ENCODE data around the gene MYH16.

MYH16 gene

GRCh38 chr7:99301496-99301895 lies 28.9 kb downstream of the MYH16 start:
- no peaks in the 10 kb centered on the region for H3K36me3 ChIP-seq (replicated peaks; ENCODE audit: insufficient read depth, low read length)
- no peaks in the 10 kb centered on the region for H3K4me1 ChIP-seq (ENCODE audit: low read length)
- TF ChIP-seq EZH2phosphoT487 (IDR thresholded peaks at IDR 0.05; ENCODE audit: low read length) (no peak), CTCF (IDR thresholded peaks at IDR 0.05; ENCODE audit: low read length) (no peak), EZH2 (optimal IDR thresholded peaks at IDR 0.05; ENCODE audit: low read depth, low read length) (no peak)
- H3K27me3 ChIP-seq (replicated peaks; ENCODE audit: insufficient read depth, low read length) = no peaks in the 10 kb centered on the region
- H3K79me2 ChIP-seq (ENCODE audit: low read length) = no peaks in the 10 kb centered on the region
- no peak overlapping the region for H3K4me2 ChIP-seq (ENCODE audit: low read depth, low read length)
- H3K9me2 ChIP-seq (replicated peaks; ENCODE audit: insufficient read depth, low read length) = no peaks in the 10 kb centered on the region
- H3K9ac ChIP-seq (ENCODE audit: low read length) = no peak overlapping the region
- H3F3A ChIP-seq (ENCODE audit: insufficient read depth, low read length) = no peaks in the 10 kb centered on the region
- no peak for DNase-seq
- no peak overlapping the region for H3K4me3 ChIP-seq (ENCODE audit: low read length)
- no peak overlapping the region for H3K27ac ChIP-seq (ENCODE audit: low read length)
- no peaks in the 10 kb centered on the region for H4K20me1 ChIP-seq (ENCODE audit: insufficient read depth, low read length)
- no peak overlapping the region for H2AFZ ChIP-seq (ENCODE audit: low read length)
- no peaks in the 10 kb centered on the region for H3K9me3 ChIP-seq (replicated peaks; ENCODE audit: insufficient read depth, low read length)

- H4K20me1 ChIP-seq (ENCODE audit: insufficient read depth, low read length) = no peaks in the 10 kb centered on the region
- H3K9me3 ChIP-seq (replicated peaks; ENCODE audit: insufficient read depth, low read length) = no peaks in the 10 kb centered on the region
- no peaks in the 10 kb centered on the region for H3K79me2 ChIP-seq (ENCODE audit: low read length)
- no peaks in the 10 kb centered on the region for H3K9me2 ChIP-seq (replicated peaks; ENCODE audit: insufficient read depth, low read length)
- no peak overlapping the region for H3K27ac ChIP-seq (ENCODE audit: low read length)
- H3K27me3 ChIP-seq (replicated peaks; ENCODE audit: insufficient read depth, low read length) = no peaks in the 10 kb centered on the region
- no peaks in the 10 kb centered on the region for H3K36me3 ChIP-seq (replicated peaks; ENCODE audit: insufficient read depth, low read length)
- TF ChIP-seq CTCF (IDR thresholded peaks at IDR 0.05; ENCODE audit: low read length) = no peak
- no peak for TF ChIP-seq EZH2 (optimal IDR thresholded peaks at IDR 0.05; ENCODE audit: low read depth, low read length)
- TF ChIP-seq EZH2phosphoT487 (IDR thresholded peaks at IDR 0.05; ENCODE audit: low read length) = no peak
- no peaks in the 10 kb centered on the region for H3F3A ChIP-seq (ENCODE audit: insufficient read depth, low read length)
- H3K4me1 ChIP-seq (ENCODE audit: low read length) = no peaks in the 10 kb centered on the region
- no peak overlapping the region for H3K4me2 ChIP-seq (ENCODE audit: low read depth, low read length)
- DNase-seq = no peak
- no peak overlapping the region for H3K9ac ChIP-seq (ENCODE audit: low read length)
- H2AFZ ChIP-seq (ENCODE audit: low read length) = no peak overlapping the region
- no peak overlapping the region for H3K4me3 ChIP-seq (ENCODE audit: low read length)
Measured at GRCh38 chr7:99305473-99306260, 33.0 kb downstream of the MYH16 start.

- no peak overlapping the region for H3K4me3 ChIP-seq (ENCODE audit: low read length)
- no peak overlapping the region for H3K9ac ChIP-seq (ENCODE audit: low read length)
- no peaks in the 10 kb centered on the region for H3K36me3 ChIP-seq (replicated peaks; ENCODE audit: insufficient read depth, low read length)
- no peaks in the 10 kb centered on the region for H3K79me2 ChIP-seq (ENCODE audit: low read length)
- H3K27me3 ChIP-seq (replicated peaks; ENCODE audit: insufficient read depth, low read length) = no peaks in the 10 kb centered on the region
- DNase-seq = no peak
- no peaks in the 10 kb centered on the region for H4K20me1 ChIP-seq (ENCODE audit: insufficient read depth, low read length)
- H3F3A ChIP-seq (ENCODE audit: insufficient read depth, low read length) = no peaks in the 10 kb centered on the region
- TF ChIP-seq EZH2 (optimal IDR thresholded peaks at IDR 0.05; ENCODE audit: low read depth, low read length) = no peak
- no peak for TF ChIP-seq CTCF (IDR thresholded peaks at IDR 0.05; ENCODE audit: low read length)
- TF ChIP-seq EZH2phosphoT487 (IDR thresholded peaks at IDR 0.05; ENCODE audit: low read length) = no peak
- H3K9me3 ChIP-seq (replicated peaks; ENCODE audit: insufficient read depth, low read length) = no peaks in the 10 kb centered on the region
- H3K4me2 ChIP-seq (ENCODE audit: low read depth, low read length) = no peak overlapping the region
- no peak overlapping the region for H3K27ac ChIP-seq (ENCODE audit: low read length)
- no peak overlapping the region for H2AFZ ChIP-seq (ENCODE audit: low read length)
- H3K9me2 ChIP-seq (replicated peaks; ENCODE audit: insufficient read depth, low read length) = no peaks in the 10 kb centered on the region
- H3K4me1 ChIP-seq (ENCODE audit: low read length) = peaks cover 4% of the 10 kb centered on the region; the same call in 1 of the 2 replicates
Measured at GRCh38 chr7:99308461-99309074, 35.9 kb downstream of the MYH16 start.
